ENCODE measurements around the gene TRIM14. TPM values are rescaled to one million over a fixed set of nuclear protein-coding genes. Genes with fewer than 3 reads are reported as not detected.
A peak's percentile ranks its signal among the peaks of the same experiment; 100 is the strongest.
"Not testable (repeated sequence)": the region's sequence is repeated elsewhere in the genome, so short reads cannot be mapped to it uniquely, and the experiment has no call there.

Gene TRIM14
- total RNA-seq, 4 donors from 2014 or later: 7.5 to 12.5 (median 10.5) TPM

- no peaks in the 10 kb centered on the region for H3K27me3 ChIP-seq
- H3K4me1 ChIP-seq: no peaks in the 10 kb centered on the region
- 79 to 100% methylated on average over 1 to 9 of the region's 9 CpGs for WGBS, 2 donors (ENCODE audit: low coverage in 1 of 2)
- no peaks in the 10 kb centered on the region for H3K36me3 ChIP-seq
- H3K4me3 ChIP-seq: no peak overlapping the region
- no peak for TF ChIP-seq POLR2AphosphoS5 (IDR thresholded peaks at IDR 0.05)
- TF ChIP-seq CTCF (IDR thresholded peaks at IDR 0.05): no peak
- TF ChIP-seq POLR2A (IDR thresholded peaks at IDR 0.05): no peak
- no peak overlapping the region for H3K27ac ChIP-seq
- no peak for ATAC-seq
- no peaks in the 10 kb centered on the region for H3K9me3 ChIP-seq
These were observed 13.1 kb upstream of the TRIM14 start for GRCh38 chr9:98132158-98132557.

- H3K36me3 ChIP-seq: no peaks in the 10 kb centered on the region
- WGBS, 2 donors (ENCODE audit: low coverage in 1 of 2): 40 to 94% methylated on average over 1 to 2 of the region's 13 CpGs
- no peak overlapping the region for H3K4me3 ChIP-seq
- no peak for TF ChIP-seq CTCF (IDR thresholded peaks at IDR 0.05)
- H3K9me3 ChIP-seq: no peaks in the 10 kb centered on the region
- H3K4me1 ChIP-seq: no peaks in the 10 kb centered on the region
- no peak overlapping the region for H3K27ac ChIP-seq
- no peaks in the 10 kb centered on the region for H3K27me3 ChIP-seq
- no peak for ATAC-seq
These were observed 11.7 kb upstream of the TRIM14 start for GRCh38 chr9:98130576-98131228.

- ATAC-seq, H3K27me3 ChIP-seq, H3K4me1 ChIP-seq, H3K27ac ChIP-seq, H3K4me3 ChIP-seq, H3K9me3 ChIP-seq, H3K36me3 ChIP-seq: not testable (repeated sequence)
- 71 to 90% methylated on average over 3 to 4 of the region's 4 CpGs for WGBS, 2 donors (ENCODE audit: low coverage in 1 of 2)
These were observed 11.0 kb upstream of the TRIM14 start for GRCh38 chr9:98130060-98130459.

- TF ChIP-seq EP300 (IDR thresholded peaks at IDR 0.05): no peak
- no peak for TF ChIP-seq CTCF (IDR thresholded peaks at IDR 0.05)
- peak; percentile 43 for ATAC-seq
- no peaks in the 10 kb centered on the region for H3K9me3 ChIP-seq
- no peak overlapping the region for H3K27ac ChIP-seq
- H3K27me3 ChIP-seq: no peaks in the 10 kb centered on the region
- H3K4me1 ChIP-seq: no peaks in the 10 kb centered on the region
- H3K4me3 ChIP-seq: no peak overlapping the region
- H3K36me3 ChIP-seq: no peaks in the 10 kb centered on the region
- WGBS, 2 donors (ENCODE audit: low coverage in 1 of 2): 57 to 81% methylated on average over 3 to 4 of the region's 10 CpGs
These were observed 10.4 kb upstream of the TRIM14 start for GRCh38 chr9:98129451-98129881.

- Histone ChIP-seq H3K4me3 (no peak overlapping the region), H3K27me3 (no peaks in the 10 kb centered on the region), H3K27ac (no peak overlapping the region), H3K4me1 (no peaks in the 10 kb centered on the region), H3K9me3 (no peaks in the 10 kb centered on the region), H3K36me3 (no peaks in the 10 kb centered on the region)
- TF ChIP-seq EP300 (IDR thresholded peaks at IDR 0.05): no peak
- TF ChIP-seq POLR2AphosphoS5 (IDR thresholded peaks at IDR 0.05): no peak
- TF ChIP-seq CTCF (IDR thresholded peaks at IDR 0.05): no peak
- TF ChIP-seq POLR2A (IDR thresholded peaks at IDR 0.05): no peak
- 90 to 93% methylated on average over 2 to 5 of the region's 16 CpGs for WGBS, 2 donors (ENCODE audit: low coverage in 1 of 2)
- ATAC-seq: no peak
These were observed 9.3 kb upstream of the TRIM14 start for GRCh38 chr9:98128316-98128715.

All from gastroesophageal sphincter (tissue), 4 donors.